ENCODE results near the gene KCNJ4. TPM values are rescaled to one million over a fixed set of nuclear protein-coding genes. Genes with fewer than 3 reads are reported as not detected.
"Not testable (repeated sequence)": the region's sequence is repeated elsewhere in the genome, so short reads cannot be mapped to it uniquely, and the experiment has no call there.

Gene KCNJ4
- total RNA-seq, 3 donors from 2014 or later = not detected

DNA sequence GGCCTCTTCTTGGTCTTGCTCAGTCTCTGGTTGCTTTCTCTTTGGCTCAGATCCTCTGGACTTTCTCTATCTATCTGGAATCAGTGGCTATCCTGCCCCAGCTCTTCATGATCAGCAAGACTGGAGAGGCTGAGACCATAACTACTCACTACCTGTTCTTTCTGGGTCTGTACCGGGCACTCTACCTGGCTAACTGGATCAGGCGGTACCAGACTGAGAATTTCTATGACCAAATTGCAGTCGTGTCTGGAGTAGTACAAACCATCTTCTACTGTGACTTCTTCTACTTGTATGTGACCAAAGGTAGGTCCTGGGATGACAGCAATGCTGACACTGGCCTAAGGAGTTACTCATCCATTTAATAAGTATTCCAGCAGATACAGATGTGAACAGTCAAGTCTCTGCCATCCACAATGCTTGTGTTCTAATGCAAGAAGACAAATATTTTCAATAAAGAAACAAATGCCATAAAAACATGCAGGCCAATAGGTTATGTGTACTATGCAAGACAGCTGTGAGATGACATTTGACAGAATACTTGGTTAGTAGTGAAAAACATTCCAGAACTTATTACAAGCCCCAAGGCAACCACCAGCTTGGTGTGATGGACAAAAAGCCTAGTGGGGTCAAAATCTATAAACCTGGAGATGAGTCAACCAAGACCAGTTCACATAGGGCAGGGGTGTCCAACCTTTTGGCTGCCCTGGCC, 26.3 kb upstream of the KCNJ4 start:
- no peak overlapping the region for H3K4me3 ChIP-seq
- H3K4me1 ChIP-seq (ENCODE audit: low read depth) = no peaks in the 10 kb centered on the region
- TF ChIP-seq, protein P1, sequence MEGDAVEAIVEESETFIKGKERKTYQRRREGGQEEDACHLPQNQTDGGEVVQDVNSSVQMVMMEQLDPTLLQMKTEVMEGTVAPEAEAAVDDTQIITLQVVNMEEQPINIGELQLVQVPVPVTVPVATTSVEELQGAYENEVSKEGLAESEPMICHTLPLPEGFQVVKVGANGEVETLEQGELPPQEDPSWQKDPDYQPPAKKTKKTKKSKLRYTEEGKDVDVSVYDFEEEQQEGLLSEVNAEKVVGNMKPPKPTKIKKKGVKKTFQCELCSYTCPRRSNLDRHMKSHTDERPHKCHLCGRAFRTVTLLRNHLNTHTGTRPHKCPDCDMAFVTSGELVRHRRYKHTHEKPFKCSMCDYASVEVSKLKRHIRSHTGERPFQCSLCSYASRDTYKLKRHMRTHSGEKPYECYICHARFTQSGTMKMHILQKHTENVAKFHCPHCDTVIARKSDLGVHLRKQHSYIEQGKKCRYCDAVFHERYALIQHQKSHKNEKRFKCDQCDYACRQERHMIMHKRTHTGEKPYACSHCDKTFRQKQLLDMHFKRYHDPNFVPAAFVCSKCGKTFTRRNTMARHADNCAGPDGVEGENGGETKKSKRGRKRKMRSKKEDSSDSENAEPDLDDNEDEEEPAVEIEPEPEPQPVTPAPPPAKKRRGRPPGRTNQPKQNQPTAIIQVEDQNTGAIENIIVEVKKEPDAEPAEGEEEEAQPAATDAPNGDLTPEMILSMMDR (IDR thresholded peaks at IDR 0.05) = no peak
- no peaks in the 10 kb centered on the region for H3K36me3 ChIP-seq (ENCODE audit: low read depth)
- ATAC-seq (peak; percentile 25), DNase-seq (no peak)
- no peaks in the 10 kb centered on the region for H3K9me3 ChIP-seq
- intact Hi-C loops (cut with DNase I, micrococcal nuclease) = no loop called here

DNA sequence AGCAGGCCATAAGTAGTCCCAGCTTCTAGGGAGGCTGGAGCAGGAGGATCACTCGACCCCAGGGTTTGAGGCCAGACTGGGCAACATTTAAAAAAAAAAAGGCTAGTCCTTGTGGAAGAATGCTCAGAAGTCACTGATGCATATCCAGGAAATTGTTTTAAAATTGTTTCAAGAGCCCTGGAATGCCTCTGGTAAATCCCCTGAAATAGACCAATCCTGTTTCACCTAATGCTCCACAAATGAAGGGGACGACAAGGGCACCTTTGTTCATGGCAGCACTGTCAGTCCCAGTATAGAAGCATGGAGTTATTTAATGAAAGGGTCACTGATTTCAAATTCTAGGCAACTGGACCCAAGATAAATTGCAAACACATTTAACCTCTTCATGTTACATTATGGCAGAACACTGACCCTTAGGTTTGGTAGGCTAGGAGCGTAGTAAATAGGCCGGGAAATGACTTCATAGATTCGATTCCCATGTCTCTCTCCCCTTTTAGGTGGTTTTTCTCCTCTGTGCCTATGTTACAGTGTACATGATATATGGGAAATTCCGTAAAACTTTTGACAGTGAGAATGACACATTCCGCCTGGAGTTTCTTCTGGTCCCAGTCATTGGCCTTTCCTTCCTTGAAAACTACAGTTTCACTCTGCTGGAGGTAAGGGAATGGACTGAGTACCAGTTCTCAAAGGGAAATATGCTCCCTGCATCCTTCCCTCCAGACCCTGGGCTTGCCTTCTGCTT, 24.3 kb upstream of the KCNJ4 start:
- no peaks in the 10 kb centered on the region for H3K4me1 ChIP-seq (ENCODE audit: low read depth)
- TF ChIP-seq, protein P1 (IDR thresholded peaks at IDR 0.05) = no peak
- intact Hi-C loops (cut with DNase I, micrococcal nuclease) = no loop called here
- no peak overlapping the region for H3K4me3 ChIP-seq
- ATAC-seq = no peak
- DNase-seq = no peak
- no peaks in the 10 kb centered on the region for H3K9me3 ChIP-seq
- no peaks in the 10 kb centered on the region for H3K36me3 ChIP-seq (ENCODE audit: low read depth)

DNA sequence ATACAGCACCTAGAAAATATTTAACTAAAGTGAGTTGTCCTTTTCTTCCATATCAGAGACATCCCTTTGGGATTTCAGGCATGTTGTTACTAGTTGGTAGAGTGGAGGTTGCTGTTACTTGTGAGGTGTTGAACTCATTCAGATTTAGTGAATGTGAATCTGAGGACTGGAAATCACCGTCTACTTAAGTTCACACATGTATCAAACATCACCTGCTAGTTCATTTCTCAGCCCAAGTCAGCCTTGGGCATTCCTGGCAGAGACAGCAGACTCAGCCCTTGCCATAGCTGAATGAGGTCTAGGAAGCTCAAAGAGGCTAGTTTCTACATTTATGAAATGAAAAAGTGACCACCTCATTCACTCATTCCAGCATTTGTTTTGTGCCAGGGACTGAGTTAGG, 22.6 kb upstream of the KCNJ4 start:
- intact Hi-C loops (cut with DNase I, micrococcal nuclease) = no loop called here

GRCh38 chr22:38474003-38474607, 19.1 kb upstream of the KCNJ4 start:
- Histone ChIP-seq H3K4me1 (ENCODE audit: low read depth) (no peaks in the 10 kb centered on the region), H3K4me3 (no peak overlapping the region), H3K9me3 (no peaks in the 10 kb centered on the region), H3K36me3 (ENCODE audit: low read depth) (no peaks in the 10 kb centered on the region)
- DNase-seq = no peak
- intact Hi-C loops (cut with DNase I, micrococcal nuclease) = no loop called here
- TF ChIP-seq, protein P1 (IDR thresholded peaks at IDR 0.05) = no peak
- ATAC-seq = no peak

More for the DNA sequence above, 22.6 kb upstream of the KCNJ4 start:
- DNase-seq = no peak
- H3K4me3 ChIP-seq = no peak overlapping the region
- TF ChIP-seq, protein P1 (IDR thresholded peaks at IDR 0.05) = no peak
- no peaks in the 10 kb centered on the region for H3K36me3 ChIP-seq (ENCODE audit: low read depth)
- no peak for ATAC-seq
- no peaks in the 10 kb centered on the region for H3K4me1 ChIP-seq (ENCODE audit: low read depth)
- H3K9me3 ChIP-seq = no peaks in the 10 kb centered on the region

DNA sequence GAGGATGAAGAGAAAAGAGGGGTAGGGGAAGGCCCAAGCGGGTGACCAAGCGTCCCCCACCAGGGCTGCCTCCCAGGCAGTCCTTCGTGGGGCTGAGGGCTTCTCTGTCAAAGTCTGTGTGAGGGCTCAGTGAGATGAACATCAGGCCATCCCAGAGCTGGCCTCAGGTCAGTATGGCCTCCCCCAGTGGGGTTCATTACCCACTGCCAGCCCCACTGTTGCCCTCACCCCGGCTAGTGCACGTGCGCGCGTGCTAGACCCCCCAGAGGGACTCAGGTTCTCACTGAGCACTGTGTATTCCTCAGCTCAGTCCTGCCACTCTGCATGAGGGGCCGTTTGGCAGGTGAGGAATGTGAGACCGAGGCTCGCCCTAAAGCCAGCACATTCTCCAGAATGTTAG, 16.2 kb upstream of the KCNJ4 start:
- DNase-seq = no peak
- Histone ChIP-seq H3K4me1 (ENCODE audit: low read depth) (peaks cover 3% of the 10 kb centered on the region), H3K9me3 (no peaks in the 10 kb centered on the region), H3K36me3 (ENCODE audit: low read depth) (no peaks in the 10 kb centered on the region), H3K4me3 (no peak overlapping the region)
- intact Hi-C loops (cut with DNase I, micrococcal nuclease) = no loop called here
- ATAC-seq = no peak
- TF ChIP-seq, protein P1 (IDR thresholded peaks at IDR 0.05) = no peak

GRCh38 chr22:38470179-38470578, 15.2 kb upstream of the KCNJ4 start:
- ATAC-seq; DNase-seq; H3K36me3 ChIP-seq (ENCODE audit: low read depth); H3K4me1 ChIP-seq (ENCODE audit: low read depth); intact Hi-C loops (cut with DNase I, micrococcal nuclease); H3K9me3 ChIP-seq; H3K4me3 ChIP-seq: not testable (repeated sequence)

All from mucosa of descending colon (tissue), 3 donors.